ENCODE data around the gene COP1. TPM values are rescaled to one million over a fixed set of nuclear protein-coding genes. Genes with fewer than 3 reads are reported as not detected.

COP1 gene
- total and polyA plus RNA-seq, 2 of the 13 experiments (the other 11 are each of a cell fraction or from before 2014, with no cell fraction given), result 20.5 to 51.3 TPM

- ChIA-PET CTCF (ENCODE audit: low intra/inter-chr PET ratio, low total read pairs) (no interaction called here), POLR2A (no interaction called here)
- Histone ChIP-seq H3K4me3 (replicated peaks in 1 of 3; ENCODE audit: insufficient read depth in 1 of 3, low read depth in 2 of 3, low read length in 3 of 3) (no peak overlapping the region), H3K27me3 (ENCODE audit: control insufficient read depth in 1 of 2, insufficient read depth in 2 of 2, low read length in 2 of 2) (no peaks in the 10 kb centered on the region), H3K36me3 (replicated peaks in 1 of 2; ENCODE audit: control insufficient read depth in 1 of 2, insufficient read depth in 2 of 2, low read length in 2 of 2) (no peaks in the 10 kb centered on the region), H4K20me1 (ENCODE audit: insufficient read depth, low read length) (no peaks in the 10 kb centered on the region), H3K4me1 (ENCODE audit: insufficient read depth, low read length) (no peaks in the 10 kb centered on the region), H3K4me2 (ENCODE audit: low read depth, low read length) (no peak overlapping the region), H3K27ac (ENCODE audit: extremely low read length, insufficient read depth, low read length) (no peak overlapping the region), H3K9me3 (ENCODE audit: low read length) (no peaks in the 10 kb centered on the region), H3K9ac (ENCODE audit: insufficient read depth, low read depth, low read length) (no peak overlapping the region), H2AFZ (ENCODE audit: low read length) (no peak overlapping the region), H3K79me2 (ENCODE audit: insufficient read depth, low read length) (no peaks in the 10 kb centered on the region)
- ATAC-seq, result no peak
- BruUV-seq (replicated peaks), result no TSS peak
- TF ChIP-seq NCOR1 (IDR thresholded peaks at IDR 0.05; ENCODE audit: borderline replicate concordance, low read length), result no peak
- TF ChIP-seq MXD4 (CRISPR knock-in tag; IDR thresholded peaks at IDR 0.05), result no peak
- TF ChIP-seq FOXO1 (CRISPR knock-in tag; IDR thresholded peaks at IDR 0.05), result no peak
- no peak for TF ChIP-seq MIER3 (CRISPR knock-in tag; IDR thresholded peaks at IDR 0.05; ENCODE audit: borderline replicate concordance)
- no peak for TF ChIP-seq ETS1 (CRISPR knock-in tag; IDR thresholded peaks at IDR 0.05)
- TF ChIP-seq MTA3 (CRISPR knock-in tag; IDR thresholded peaks at IDR 0.05), result no peak
- TF ChIP-seq FUBP1 (CRISPR knock-in tag; IDR thresholded peaks at IDR 0.05; ENCODE audit: borderline replicate concordance), result no peak
- no peak for TF ChIP-seq ARNT2 (CRISPR knock-in tag; IDR thresholded peaks at IDR 0.05; ENCODE audit: low read depth)
- no peak for TF ChIP-seq ZNF770 (CRISPR knock-in tag; IDR thresholded peaks at IDR 0.05)
- no peak for TF ChIP-seq RELA (CRISPR knock-in tag; IDR thresholded peaks at IDR 0.05)
- no peak for TF ChIP-seq HNF4G (IDR thresholded peaks at IDR 0.05; ENCODE audit: borderline replicate concordance, low read depth, low read length)
- TF ChIP-seq HNF4G (CRISPR knock-in tag; IDR thresholded peaks at IDR 0.05; ENCODE audit: borderline replicate concordance, low read depth), result no peak
- TF ChIP-seq GABPA (IDR thresholded peaks at IDR 0.05; ENCODE audit: low read depth, low read length), result no peak
- no peak for TF ChIP-seq GABPA (CRISPR knock-in tag; IDR thresholded peaks at IDR 0.05; ENCODE audit: low read depth)
- no peak for TF ChIP-seq ZFP62 (CRISPR knock-in tag; IDR thresholded peaks at IDR 0.05)
- no peak for TF ChIP-seq SUZ12 (IDR thresholded peaks at IDR 0.05; ENCODE audit: low read depth, low read length)
- TF ChIP-seq, protein P1, sequence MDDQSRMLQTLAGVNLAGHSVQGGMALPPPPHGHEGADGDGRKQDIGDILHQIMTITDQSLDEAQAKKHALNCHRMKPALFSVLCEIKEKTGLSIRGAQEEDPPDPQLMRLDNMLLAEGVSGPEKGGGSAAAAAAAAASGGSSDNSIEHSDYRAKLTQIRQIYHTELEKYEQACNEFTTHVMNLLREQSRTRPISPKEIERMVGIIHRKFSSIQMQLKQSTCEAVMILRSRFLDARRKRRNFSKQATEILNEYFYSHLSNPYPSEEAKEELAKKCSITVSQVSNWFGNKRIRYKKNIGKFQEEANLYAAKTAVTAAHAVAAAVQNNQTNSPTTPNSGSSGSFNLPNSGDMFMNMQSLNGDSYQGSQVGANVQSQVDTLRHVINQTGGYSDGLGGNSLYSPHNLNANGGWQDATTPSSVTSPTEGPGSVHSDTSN (CRISPR knock-in tag; IDR thresholded peaks at IDR 0.05; ENCODE audit: borderline replicate concordance), result no peak
- no peak for TF ChIP-seq JDP2 (CRISPR knock-in tag; IDR thresholded peaks at IDR 0.05; ENCODE audit: borderline replicate concordance)
- TF ChIP-seq ZSCAN22 (CRISPR knock-in tag; IDR thresholded peaks at IDR 0.05), result no peak
- no peak for TF ChIP-seq ZNF557 (CRISPR knock-in tag; IDR thresholded peaks at IDR 0.05)
- WGBS (ENCODE audit: low lambda C conversion rate), result 51% methylated on average over 4 of the region's 4 CpGs
- in situ Hi-C loops (cut with HindIII; ENCODE audit: extremely low pct_ligation_motif_present, low pct_unique_long_range_greater_than_20kb) (no loop called here), intact Hi-C loops (cut with micrococcal nuclease; ENCODE audit: unreplicated experiment) (no loop called here)
- no peak for FAIRE-seq
- no peak for DNase-seq (ENCODE audit: low spot score)
Measured at GRCh38 chr1:175920381-175920780, 286.7 kb downstream of the COP1 start.

Data from HepG2 (cell line).